Iris pigment epithelial cell (primary cell): ENCODE results near the gene ZNF451.

Source experiments
- DNase-seq: peaks from one replicate; pipeline ENCODE4 v3.0.0-alpha.2; 2011; ENCODE audit warnings: low read depth

ZNF451 gene

GRCh38 chr6:57159127-57159526 lies 69.1 kb downstream of the ZNF451 start:
- no peak for DNase-seq

DNA sequence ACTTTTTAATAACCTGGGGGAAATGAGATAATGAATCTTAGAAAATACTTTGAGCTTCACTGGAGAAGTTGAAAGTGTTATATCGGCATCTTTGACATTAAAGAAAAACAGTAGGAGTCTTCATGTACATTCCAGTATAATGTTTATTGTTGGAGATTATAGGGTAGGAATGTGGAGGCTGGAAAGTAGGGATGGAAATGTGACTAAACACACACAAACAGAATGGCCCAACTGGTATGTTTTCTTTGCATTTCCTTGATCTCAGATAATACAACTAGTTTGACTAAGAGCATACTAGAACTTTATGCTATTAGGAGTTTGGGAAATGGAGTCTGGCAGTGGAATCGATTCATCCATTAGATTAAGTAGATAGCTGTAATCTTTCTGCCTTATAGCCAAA lies 72.0 kb downstream of the ZNF451 start:
- peak; percentile 49 for DNase-seq

DNA sequence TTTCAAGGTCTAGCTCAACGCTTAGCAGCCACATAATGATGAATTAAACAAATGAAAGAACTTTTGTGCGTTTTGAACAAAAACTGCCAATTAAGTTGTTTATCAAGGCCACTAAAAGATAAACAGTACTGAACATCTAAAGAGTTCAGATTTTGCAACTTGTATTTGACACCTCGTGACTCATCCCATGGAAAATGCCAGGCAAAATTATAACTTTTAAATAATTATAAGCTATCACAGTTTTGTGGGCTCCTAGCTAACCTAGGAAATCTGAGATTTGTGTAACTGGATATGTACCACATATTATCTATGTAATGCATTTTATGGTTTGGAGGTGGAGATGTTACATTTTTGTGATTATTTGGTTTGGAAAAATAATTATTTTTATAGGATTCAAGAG lies 72.5 kb downstream of the ZNF451 start:
- peak; percentile 54 for DNase-seq

DNA sequence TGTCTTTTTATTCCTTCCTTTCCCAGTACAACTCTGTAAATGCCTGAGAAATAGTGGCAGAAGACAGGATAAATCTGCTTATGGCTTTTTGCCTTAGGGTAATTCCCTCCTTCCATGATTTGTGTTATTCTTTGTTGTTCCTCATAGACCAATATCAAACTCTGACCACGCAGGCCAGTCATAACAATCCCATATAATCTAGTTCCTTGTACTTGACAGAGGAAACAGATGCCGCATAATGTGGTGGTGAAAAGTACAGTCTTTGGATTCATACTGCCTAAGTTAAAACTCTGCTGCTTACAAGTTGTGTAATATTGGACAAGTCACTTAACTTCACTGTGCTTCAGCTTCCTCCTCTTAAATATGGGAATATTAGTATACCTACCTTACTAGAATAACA lies 74.0 kb downstream of the ZNF451 start:
- DNase-seq = no peak

GRCh38 chr6:57165080-57165479 lies 75.1 kb downstream of the ZNF451 start:
- DNase-seq = no peak

- peak; percentile 93 for DNase-seq
These were observed 82.4 kb downstream of the ZNF451 start, which contains the start of gene BAG2 for GRCh38 chr6:57172136-57173055. Gene BAG2 (plus strand): TSS chr6:57172326. CDS start chr6:57172698, 372 bp downstream.

- DNase-seq = peak; percentile 41
These were observed 83.3 kb downstream of the ZNF451 start for GRCh38 chr6:57173056-57173885.

DNA sequence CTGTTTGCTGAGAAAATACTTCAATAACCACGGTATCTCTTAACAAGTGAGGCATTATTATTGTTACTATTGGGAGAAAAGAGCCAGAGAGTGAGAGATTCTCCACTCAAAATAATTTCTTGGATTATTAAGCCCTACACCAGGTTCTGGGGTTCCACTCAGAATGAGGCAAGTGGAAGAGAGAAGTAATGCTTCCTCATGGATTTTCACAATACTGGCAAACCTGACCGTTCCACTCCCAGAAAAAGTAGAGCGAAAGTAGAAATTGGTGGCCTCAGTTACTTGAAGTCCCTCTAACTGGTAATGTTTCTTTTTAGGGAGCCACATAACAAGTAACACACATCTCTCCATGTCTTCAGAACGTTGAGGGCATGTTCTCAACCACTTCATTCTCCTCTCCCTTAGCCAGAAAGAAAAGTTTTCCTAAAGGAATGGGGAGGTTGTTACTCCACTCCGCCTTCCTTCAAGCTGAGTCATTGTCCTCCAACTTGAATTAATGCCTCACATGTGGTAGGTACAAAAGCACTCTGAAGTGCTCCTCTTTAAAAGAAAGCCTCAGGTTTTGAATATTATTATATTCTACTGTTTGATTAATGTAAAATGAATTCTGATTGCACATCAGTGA lies 84.0 kb downstream of the ZNF451 start:
- DNase-seq = peak; percentile 78

- DNase-seq = no peak
These were observed 84.5 kb downstream of the ZNF451 start for GRCh38 chr6:57174511-57174907.

GRCh38 chr6:57177545-57178265 lies 87.7 kb downstream of the ZNF451 start:
- peak; percentile 35 for DNase-seq

GRCh38 chr6:57180596-57180995 lies 90.6 kb downstream of the ZNF451 start:
- no peak for DNase-seq

DNA sequence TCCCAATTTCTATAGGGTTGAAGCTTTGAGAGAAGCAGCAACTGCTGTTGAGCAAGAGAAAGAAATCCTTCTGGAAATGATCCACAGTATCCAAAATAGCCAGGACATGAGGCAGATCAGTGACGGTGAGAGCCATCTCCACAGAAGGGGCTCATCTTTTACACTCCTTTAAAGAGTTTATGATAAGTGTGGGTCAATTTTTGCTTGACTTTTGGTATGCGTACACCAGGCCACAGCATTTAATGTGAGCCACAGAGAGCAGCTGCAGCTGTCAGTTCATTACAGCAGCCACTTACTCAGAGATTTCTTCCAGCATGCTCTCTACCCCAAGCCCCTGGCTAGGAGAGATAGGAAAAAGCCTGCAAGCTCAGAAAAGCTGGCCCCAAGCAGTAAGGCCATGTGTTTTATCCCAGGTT lies 92.0 kb downstream of the ZNF451 start:
- DNase-seq = no peak

DNA sequence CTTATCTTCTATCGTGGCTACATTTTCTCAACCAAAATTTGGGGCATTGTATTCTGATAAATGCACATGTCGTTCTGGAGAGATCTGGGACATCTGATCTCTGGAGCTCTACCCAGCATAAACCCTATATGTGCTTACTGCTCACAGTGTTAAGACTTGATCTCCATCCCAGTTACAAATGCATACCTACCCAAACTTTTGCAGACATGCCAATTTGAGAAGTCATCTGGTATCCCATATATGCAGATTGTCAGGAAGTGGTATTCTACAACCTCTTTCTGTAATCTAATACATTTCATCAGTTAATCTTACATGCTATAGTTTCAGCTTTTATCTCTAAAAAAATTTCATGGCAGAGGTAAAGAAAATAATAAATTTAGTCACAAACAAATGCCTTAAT lies 93.3 kb downstream of the ZNF451 start:
- DNase-seq = peak; percentile 25

- DNase-seq = peak; percentile 56
These were observed 100.2 kb downstream of the ZNF451 start for GRCh38 chr6:57190140-57190539.

- peak; percentile 57 for DNase-seq
These were observed 103.2 kb downstream of the ZNF451 start for GRCh38 chr6:57193177-57193576.

DNA sequence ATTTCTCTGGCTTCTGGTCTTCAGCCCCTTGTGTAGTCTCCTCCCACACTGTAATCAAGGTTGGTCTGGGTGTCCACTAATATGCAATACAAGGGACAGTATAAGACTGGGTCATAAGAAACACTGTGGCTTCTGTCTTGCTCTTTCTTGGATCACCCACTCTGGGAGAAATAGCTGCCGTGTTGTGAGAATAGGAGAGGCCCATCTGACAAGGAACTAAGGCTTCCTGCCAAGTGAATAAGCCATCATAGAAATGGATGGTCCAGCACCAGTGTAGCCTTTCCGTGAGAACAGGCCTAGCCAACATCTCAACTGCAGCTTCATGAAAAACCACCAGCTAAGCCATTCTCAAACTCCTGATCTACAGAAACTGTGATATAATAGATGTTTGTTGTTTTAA lies 105.5 kb downstream of the ZNF451 start:
- DNase-seq = no peak

GRCh38 chr6:57198926-57199636 lies 109.1 kb downstream of the ZNF451 start:
- DNase-seq = peak; percentile 29

GRCh38 chr6:57201718-57202117 lies 111.7 kb downstream of the ZNF451 start:
- DNase-seq = peak; percentile 34

GRCh38 chr6:57205550-57206328 lies 115.8 kb downstream of the ZNF451 start:
- peak; percentile 59 for DNase-seq

GRCh38 chr6:57207141-57207540 lies 117.2 kb downstream of the ZNF451 start:
- peak; percentile 80 for DNase-seq
